ENCODE data around the gene HMGN3.

The HMGN3 gene

GRCh38 chr6:79231666-79232065 is 2.8 kb downstream of the HMGN3 start:
- no peak for DNase-seq

GRCh38 chr6:79231101-79231500 is 3.4 kb downstream of the HMGN3 start:
- no peak for DNase-seq

GRCh38 chr6:79230149-79230548 is 4.3 kb downstream of the HMGN3 start:
- no peak for DNase-seq

GRCh38 chr6:79227445-79227844 is 7.0 kb downstream of the HMGN3 start:
- DNase-seq: no peak

- DNase-seq: no peak
Measured at GRCh38 chr6:79226660-79227059, 7.8 kb downstream of the HMGN3 start.

- DNase-seq: no peak
Measured at GRCh38 chr6:79225717-79226599, 8.5 kb downstream of the HMGN3 start.

GRCh38 chr6:79223611-79224404 is 10.7 kb downstream of the HMGN3 start:
- DNase-seq: no peak

- DNase-seq: no peak
Measured at GRCh38 chr6:79215213-79215824, 19.2 kb downstream of the HMGN3 start.

GRCh38 chr6:79212859-79213258 is 21.6 kb downstream of the HMGN3 start:
- DNase-seq: no peak

- no peak for DNase-seq
Measured at GRCh38 chr6:79208816-79209215, 25.7 kb downstream of the HMGN3 start.

- no peak for DNase-seq
Measured at GRCh38 chr6:79203753-79204253, 30.7 kb downstream of the HMGN3 start.

GRCh38 chr6:79202556-79202955 is 31.9 kb downstream of the HMGN3 start:
- DNase-seq: no peak

- DNase-seq: no peak
Measured at GRCh38 chr6:79201983-79202382, 32.5 kb downstream of the HMGN3 start.

GRCh38 chr6:79201143-79201542 is 33.3 kb downstream of the HMGN3 start:
- no peak for DNase-seq

GRCh38 chr6:79196912-79197311 is 37.6 kb downstream of the HMGN3 start:
- DNase-seq: no peak

GRCh38 chr6:79193971-79194370 is 40.5 kb downstream of the HMGN3 start:
- no peak for DNase-seq

- no peak for DNase-seq
Measured at GRCh38 chr6:79189760-79190350, 44.6 kb downstream of the HMGN3 start.

GRCh38 chr6:79188885-79189480 is 45.5 kb downstream of the HMGN3 start:
- no peak for DNase-seq

- DNase-seq: no peak
Measured at GRCh38 chr6:79188107-79188506, 46.4 kb downstream of the HMGN3 start.

- no peak for DNase-seq
Measured at GRCh38 chr6:79186564-79186963, 47.9 kb downstream of the HMGN3 start.

GRCh38 chr6:79184641-79185040 is 49.8 kb downstream of the HMGN3 start:
- no peak for DNase-seq

- no peak for DNase-seq
Measured at GRCh38 chr6:79184086-79184485, 50.4 kb downstream of the HMGN3 start.

- no peak for DNase-seq
Measured at GRCh38 chr6:79180052-79180451, 54.4 kb downstream of the HMGN3 start.

All from activated T-cell treated with anti-CD3 and anti-CD28 coated beads, Interleukin-2, amount 50 U/mL, for 48 hours (primary cell).